ENCODE data around the gene AK5. TPM values are rescaled to one million over a fixed set of nuclear protein-coding genes. Genes with fewer than 3 reads are reported as not detected.

Gene AK5
- total and polyA plus RNA-seq, 9 donors: 0.45 to 3.5 (median 0.82) TPM; not detected in 2

GRCh38 chr1:77542813-77543420, 261.1 kb downstream of the AK5 start:
- intact Hi-C loops (cut with DNase I): no loop called here

GRCh38 chr1:77543822-77544448, 262.1 kb downstream of the AK5 start:
- Histone ChIP-seq H3K4me1 (ENCODE audit: insufficient read depth) (no peaks in the 10 kb centered on the region), H3K27me3 (no peaks in the 10 kb centered on the region), H3K36me3 (no peaks in the 10 kb centered on the region), H3K9me3 (no peaks in the 10 kb centered on the region), H3K27ac (no peak overlapping the region), H3K4me3 (no peak overlapping the region)
- DNase-seq: no peak
- intact Hi-C loops (cut with DNase I): no loop called here
- TF ChIP-seq POLR2A (IDR thresholded peaks at IDR 0.05): no peak
- TF ChIP-seq CTCF (IDR thresholded peaks at IDR 0.05): no peak
- no peak for TF ChIP-seq EP300 (IDR thresholded peaks at IDR 0.05)
- 87 to 90% (median 88%) methylated on average over 4 of the region's 4 CpGs for WGBS, 3 donors

More at GRCh38 chr1:77542813-77543420, 261.1 kb downstream of the AK5 start:
- Histone ChIP-seq H3K4me3 (no peak overlapping the region), H3K4me1 (ENCODE audit: insufficient read depth) (no peaks in the 10 kb centered on the region), H3K9me3 (no peaks in the 10 kb centered on the region), H3K36me3 (no peaks in the 10 kb centered on the region), H3K27me3 (no peaks in the 10 kb centered on the region), H3K27ac (no peak overlapping the region)
- no peak for DNase-seq
- 51 to 61% (median 58%) methylated on average over 3 of the region's 3 CpGs for WGBS, 3 donors
- TF ChIP-seq CTCF (IDR thresholded peaks at IDR 0.05): no peak

- intact Hi-C loops (cut with DNase I): no loop called here
- H3K9me3 ChIP-seq: no peaks in the 10 kb centered on the region
- no peaks in the 10 kb centered on the region for H3K4me1 ChIP-seq (ENCODE audit: insufficient read depth)
- no peaks in the 10 kb centered on the region for H3K27me3 ChIP-seq
- H3K4me3 ChIP-seq: no peak overlapping the region
- no peak overlapping the region for H3K27ac ChIP-seq
- TF ChIP-seq POLR2A (IDR thresholded peaks at IDR 0.05) (no peak), CTCF (IDR thresholded peaks at IDR 0.05) (no peak), EP300 (IDR thresholded peaks at IDR 0.05) (no peak)
- DNase-seq: no peak
- no peaks in the 10 kb centered on the region for H3K36me3 ChIP-seq
- WGBS, 3 donors: 91 to 94% (median 92%) methylated on average over 8 of the region's 8 CpGs
Observed at GRCh38 chr1:77544845-77545244, 263.0 kb downstream of the AK5 start.

GRCh38 chr1:77545970-77546369, 264.2 kb downstream of the AK5 start:
- H3K36me3 ChIP-seq: no peaks in the 10 kb centered on the region
- no peak for TF ChIP-seq CTCF (IDR thresholded peaks at IDR 0.05)
- no peak for TF ChIP-seq POLR2A (IDR thresholded peaks at IDR 0.05)
- TF ChIP-seq EP300 (IDR thresholded peaks at IDR 0.05): no peak
- no peak overlapping the region for H3K4me3 ChIP-seq
- no peak for DNase-seq
- H3K27ac ChIP-seq: no peak overlapping the region
- no peaks in the 10 kb centered on the region for H3K27me3 ChIP-seq
- intact Hi-C loops (cut with DNase I): no loop called here
- H3K9me3 ChIP-seq: no peaks in the 10 kb centered on the region
- 69 to 73% (median 71%) methylated on average over 5 of the region's 5 CpGs for WGBS, 3 donors
- no peaks in the 10 kb centered on the region for H3K4me1 ChIP-seq (ENCODE audit: insufficient read depth)

All from ovary (tissue), 9 donors.